ENCODE measurements around the gene ETFDH. TPM values are rescaled to one million over a fixed set of nuclear protein-coding genes. Genes with fewer than 3 reads are reported as not detected.

ETFDH gene
- total and polyA plus RNA-seq, 9 of the 15 experiments (the other 6 are each of a cell fraction or from before 2014, with no cell fraction given), result 14.6 to 33.6 (median 25.9) TPM

- TF ChIP-seq ZNF586 (CRISPR knock-in tag; conservative IDR thresholded peaks at IDR 0.05), result no peak
Observed at GRCh38 chr4:158673633-158674032, 1.5 kb downstream of the ETFDH start (continued).

DNA sequence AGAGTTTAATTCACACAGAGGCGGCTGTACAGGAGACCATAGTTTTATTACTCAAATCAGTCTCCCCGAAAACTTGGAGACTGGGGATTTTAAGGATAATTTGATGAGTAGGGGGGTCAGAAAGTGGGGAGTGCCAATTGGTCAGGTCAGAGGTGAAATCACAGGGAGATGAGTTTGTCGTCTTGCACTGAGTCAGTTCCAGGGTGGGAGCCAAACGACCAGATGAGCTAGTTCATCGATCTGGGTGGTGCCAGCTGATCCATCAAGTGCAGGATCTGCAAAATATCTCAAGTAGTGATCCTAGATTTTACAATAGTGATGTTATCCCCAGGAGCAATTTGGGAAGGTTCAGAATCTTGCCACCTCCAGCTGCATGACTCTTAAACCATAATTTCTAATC is 4.0 kb downstream of the ETFDH start:
- Histone ChIP-seq H3K4me2 (ENCODE audit: insufficient read depth, low read length) (no peak overlapping the region), H3K9me1 (ENCODE audit: control insufficient read depth, insufficient read depth, low read length) (no peaks in the 10 kb centered on the region), H3K27me3 (ENCODE audit: control insufficient read depth in 2 of 2, insufficient read depth in 2 of 2, low read length in 2 of 2) (no peaks in the 10 kb centered on the region), H2AFZ (ENCODE audit: low read depth, low read length) (no peak overlapping the region), H4K20me1 (replicated peaks; ENCODE audit: control insufficient read depth, insufficient read depth, low read length) (no peaks in the 10 kb centered on the region), H3K9me3 (replicated peaks; ENCODE audit: control insufficient read depth, insufficient read depth, low read depth, low read length) (no peaks in the 10 kb centered on the region), H3K79me2 (ENCODE audit: control insufficient read depth, insufficient read depth, low read length) (peaks cover 19% of the 10 kb centered on the region), H3K9ac (ENCODE audit: insufficient read depth in 1 of 2, low read depth in 2 of 2, low read length in 2 of 2) (no peak overlapping the region), H3K4me3 (no peak overlapping the region), H3K36me3 (ENCODE audit: control insufficient read depth, insufficient read depth, low read length) (no peaks in the 10 kb centered on the region), H3K27ac (ENCODE audit: extremely low read depth, low read depth, low read length) (no peak overlapping the region), H3K4me1 (replicated peaks in 1 of 2; ENCODE audit: control insufficient read depth in 2 of 2, insufficient read depth in 2 of 2, low read length in 2 of 2) (peaks cover 6 to 8% of the 10 kb centered on the region in 2 experiments; a peak in 4 of 5 replicates)
- intact Hi-C loops (cut with micrococcal nuclease), result no loop called here
- ATAC-seq (no peak), FAIRE-seq (no peak), DNase-seq (ENCODE audit: extremely low read depth in 1 of 4, low spot score in 3 of 4) (no peak)
- in situ Hi-C loops (cut with MboI), result no loop called here
- CTCF ChIA-PET (ENCODE audit: low intra/inter-chr PET ratio), result no interaction called here
- 34% methylated on average over 5 of the region's 5 CpGs for WGBS (ENCODE audit: insufficient coverage, low coverage, missing lambda C conversion rate)
- POLR2A ChIA-PET, result no interaction called here
- no TSS peak for BruUV-seq (replicated peaks)
- TF ChIP-seq MIER1 (IDR thresholded peaks at IDR 0.05; ENCODE audit: low read depth) (no peak), ZBTB1 (CRISPR knock-in tag; IDR thresholded peaks at IDR 0.05; ENCODE audit: borderline replicate concordance, low read depth) (no peak), MAX (CRISPR knock-in tag; IDR thresholded peaks at IDR 0.05) (no peak), MCM3 (IDR thresholded peaks at IDR 0.05) (no peak), CHD1 (IDR thresholded peaks at IDR 0.05; ENCODE audit: low read length) (no peak), NFE2 (IDR thresholded peaks at IDR 0.05; ENCODE audit: low read depth) (no peak), ZNF76 (CRISPR knock-in tag; IDR thresholded peaks at IDR 0.05; ENCODE audit: borderline replicate concordance) (no peak), ZNF134 (CRISPR knock-in tag; conservative IDR thresholded peaks at IDR 0.05) (no peak), DACH1 (IDR thresholded peaks at IDR 0.05; ENCODE audit: partially characterized antibody) (no peak), ZNF780A (CRISPR knock-in tag; IDR thresholded peaks at IDR 0.05) (no peak), AFF1 (IDR thresholded peaks at IDR 0.05; ENCODE audit: low read depth in 1 of 2, partially characterized antibody in 2 of 2) (no peak)
- TF ChIP-seq, protein P1, sequence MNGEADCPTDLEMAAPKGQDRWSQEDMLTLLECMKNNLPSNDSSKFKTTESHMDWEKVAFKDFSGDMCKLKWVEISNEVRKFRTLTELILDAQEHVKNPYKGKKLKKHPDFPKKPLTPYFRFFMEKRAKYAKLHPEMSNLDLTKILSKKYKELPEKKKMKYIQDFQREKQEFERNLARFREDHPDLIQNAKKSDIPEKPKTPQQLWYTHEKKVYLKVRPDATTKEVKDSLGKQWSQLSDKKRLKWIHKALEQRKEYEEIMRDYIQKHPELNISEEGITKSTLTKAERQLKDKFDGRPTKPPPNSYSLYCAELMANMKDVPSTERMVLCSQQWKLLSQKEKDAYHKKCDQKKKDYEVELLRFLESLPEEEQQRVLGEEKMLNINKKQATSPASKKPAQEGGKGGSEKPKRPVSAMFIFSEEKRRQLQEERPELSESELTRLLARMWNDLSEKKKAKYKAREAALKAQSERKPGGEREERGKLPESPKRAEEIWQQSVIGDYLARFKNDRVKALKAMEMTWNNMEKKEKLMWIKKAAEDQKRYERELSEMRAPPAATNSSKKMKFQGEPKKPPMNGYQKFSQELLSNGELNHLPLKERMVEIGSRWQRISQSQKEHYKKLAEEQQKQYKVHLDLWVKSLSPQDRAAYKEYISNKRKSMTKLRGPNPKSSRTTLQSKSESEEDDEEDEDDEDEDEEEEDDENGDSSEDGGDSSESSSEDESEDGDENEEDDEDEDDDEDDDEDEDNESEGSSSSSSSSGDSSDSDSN (IDR thresholded peaks at IDR 0.05; ENCODE audit: borderline replicate concordance in 1 of 2, low read depth in 2 of 2, low read length in 2 of 2), result no peak
- TF ChIP-seq, protein P2, sequence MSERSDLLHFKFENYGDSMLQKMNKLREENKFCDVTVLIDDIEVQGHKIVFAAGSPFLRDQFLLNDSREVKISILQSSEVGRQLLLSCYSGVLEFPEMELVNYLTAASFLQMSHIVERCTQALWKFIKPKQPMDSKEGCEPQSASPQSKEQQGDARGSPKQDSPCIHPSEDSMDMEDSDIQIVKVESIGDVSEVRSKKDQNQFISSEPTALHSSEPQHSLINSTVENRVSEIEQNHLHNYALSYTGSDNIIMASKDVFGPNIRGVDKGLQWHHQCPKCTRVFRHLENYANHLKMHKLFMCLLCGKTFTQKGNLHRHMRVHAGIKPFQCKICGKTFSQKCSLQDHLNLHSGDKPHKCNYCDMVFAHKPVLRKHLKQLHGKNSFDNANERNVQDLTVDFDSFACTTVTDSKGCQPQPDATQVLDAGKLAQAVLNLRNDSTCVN (CRISPR knock-in tag; IDR thresholded peaks at IDR 0.05), result no peak

Measured in K562 (cell line).